Measurements from ENCODE around the gene CST2. TPM values are rescaled to one million over a fixed set of nuclear protein-coding genes. Genes with fewer than 3 reads are reported as not detected.
"Not testable (repeated sequence)": the region's sequence is repeated elsewhere in the genome, so short reads cannot be mapped to it uniquely, and the experiment has no call there.

The CST2 gene
- total RNA-seq, 1 experiment from 2014 or later, result not detected

DNA sequence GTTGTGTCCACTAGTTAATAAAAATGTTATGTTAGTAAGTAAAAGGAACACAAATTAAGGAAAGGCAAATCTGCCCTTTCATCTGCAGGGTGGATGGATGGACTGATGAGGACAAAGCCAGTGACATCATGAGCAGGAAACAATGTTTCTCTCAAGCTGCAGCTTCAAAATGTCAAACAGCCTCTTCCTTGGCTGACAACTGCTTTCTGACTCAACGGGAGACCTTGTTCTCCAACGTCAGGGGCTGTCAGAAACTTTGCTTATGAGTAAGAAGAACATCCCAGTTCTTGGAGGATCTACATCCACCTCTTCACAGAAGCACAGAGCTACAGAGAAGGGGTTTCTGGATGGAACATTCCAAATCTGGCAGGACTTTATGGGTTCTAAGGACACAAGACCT is 6.0 kb downstream of the CST2 start:
- no peak overlapping the region for H3K27ac ChIP-seq (ENCODE audit: insufficient read length, low read depth, low read length)
- H2AFZ ChIP-seq (ENCODE audit: low read length), result no peak overlapping the region
- no peak overlapping the region for H3K23ac ChIP-seq (ENCODE audit: insufficient read length, low read depth, low read length)
- H2AK5ac ChIP-seq (ENCODE audit: insufficient read length, low read length), result no peak overlapping the region
- no peak overlapping the region for H2BK120ac ChIP-seq (ENCODE audit: low read depth, low read length, poor library complexity, severe bottlenecking)
- no peaks in the 10 kb centered on the region for H3K27me3 ChIP-seq (ENCODE audit: insufficient read depth, low read length)
- no peak overlapping the region for H2BK20ac ChIP-seq (ENCODE audit: low read depth, low read length, poor library complexity, severe bottlenecking)
- H3K14ac ChIP-seq (ENCODE audit: insufficient read depth, low read length), result no peak overlapping the region
- no peak overlapping the region for H3K4me2 ChIP-seq (ENCODE audit: insufficient read depth, insufficient read length, low read length)
- no peaks in the 10 kb centered on the region; the same call in 1 of the 2 replicates for H3K4me1 ChIP-seq (ENCODE audit: insufficient read depth, low read length)
- TF ChIP-seq, protein P1, sequence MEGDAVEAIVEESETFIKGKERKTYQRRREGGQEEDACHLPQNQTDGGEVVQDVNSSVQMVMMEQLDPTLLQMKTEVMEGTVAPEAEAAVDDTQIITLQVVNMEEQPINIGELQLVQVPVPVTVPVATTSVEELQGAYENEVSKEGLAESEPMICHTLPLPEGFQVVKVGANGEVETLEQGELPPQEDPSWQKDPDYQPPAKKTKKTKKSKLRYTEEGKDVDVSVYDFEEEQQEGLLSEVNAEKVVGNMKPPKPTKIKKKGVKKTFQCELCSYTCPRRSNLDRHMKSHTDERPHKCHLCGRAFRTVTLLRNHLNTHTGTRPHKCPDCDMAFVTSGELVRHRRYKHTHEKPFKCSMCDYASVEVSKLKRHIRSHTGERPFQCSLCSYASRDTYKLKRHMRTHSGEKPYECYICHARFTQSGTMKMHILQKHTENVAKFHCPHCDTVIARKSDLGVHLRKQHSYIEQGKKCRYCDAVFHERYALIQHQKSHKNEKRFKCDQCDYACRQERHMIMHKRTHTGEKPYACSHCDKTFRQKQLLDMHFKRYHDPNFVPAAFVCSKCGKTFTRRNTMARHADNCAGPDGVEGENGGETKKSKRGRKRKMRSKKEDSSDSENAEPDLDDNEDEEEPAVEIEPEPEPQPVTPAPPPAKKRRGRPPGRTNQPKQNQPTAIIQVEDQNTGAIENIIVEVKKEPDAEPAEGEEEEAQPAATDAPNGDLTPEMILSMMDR (conservative IDR thresholded peaks at IDR 0.05), result no peak
- H4K20me1 ChIP-seq (ENCODE audit: control insufficient read depth, insufficient read depth, insufficient read length), result no peaks in the 10 kb centered on the region
- H2BK15ac ChIP-seq (ENCODE audit: low read depth, low read length), result no peak overlapping the region
- H4K91ac ChIP-seq (ENCODE audit: insufficient read length, low read depth, low read length), result no peak overlapping the region
- H3K9me3 ChIP-seq (ENCODE audit: control insufficient read depth, low read depth, low read length), result no peaks in the 10 kb centered on the region
- H3K4me3 Mint-ChIP-seq, result no peak overlapping the region
- no peaks in the 10 kb centered on the region for H3K79me2 ChIP-seq (ENCODE audit: insufficient read depth, low read length)
- H4K5ac ChIP-seq (ENCODE audit: insufficient read length, low read depth, low read length), result no peak overlapping the region
- no peaks in the 10 kb centered on the region for H3K79me1 ChIP-seq (ENCODE audit: insufficient read depth, low read depth, low read length, poor library complexity, severe bottlenecking)
- no peak for DNase-seq
- H3K4ac ChIP-seq (ENCODE audit: low read depth, low read length), result no peak overlapping the region
- peaks cover 0 to 1% of the 10 kb centered on the region in 2 experiments; a peak in 1 of 5 replicates for H3K9me3 Mint-ChIP-seq
- H4K8ac ChIP-seq (replicated peaks; ENCODE audit: insufficient read length, low read depth, low read length), result no peak overlapping the region
- no peak overlapping the region for H3K9ac ChIP-seq (ENCODE audit: extremely low read depth, insufficient read length, low read length)
- no peaks in the 10 kb centered on the region; a peak in 2 of 7 replicates for H3K36me3 Mint-ChIP-seq (ENCODE audit: insufficient read depth in 1 of 3, low read depth in 3 of 3)
- H3K56ac ChIP-seq (ENCODE audit: insufficient read length, low read depth, low read length), result no peak overlapping the region
- WGBS (ENCODE audit: extremely low coverage, insufficient read length, low lambda C conversion rate), result no CpG with 5 or more reads among the region's 2 CpGs
- no peak overlapping the region for H3T11ph ChIP-seq (ENCODE audit: low read length)
- no peak overlapping the region for H2BK5ac ChIP-seq (ENCODE audit: insufficient read length, low read length)
- no peak overlapping the region for H3K27ac Mint-ChIP-seq
- no peak overlapping the region for H2BK12ac ChIP-seq (ENCODE audit: insufficient read length, low read depth, low read length)
- H3K27me3 Mint-ChIP-seq (ENCODE audit: low read depth), result peaks cover 2% of the 10 kb centered on the region; the same call in 1 of the 2 replicates
- peaks cover 7 to 10% of the 10 kb centered on the region in 2 experiments for H3K4me1 Mint-ChIP-seq
- H3K23me2 ChIP-seq (ENCODE audit: insufficient read length, low read depth, low read length, poor library complexity, severe bottlenecking), result no peaks in the 10 kb centered on the region
- no peak overlapping the region for H3K18ac ChIP-seq (ENCODE audit: insufficient read length, low read depth, low read length)

DNA sequence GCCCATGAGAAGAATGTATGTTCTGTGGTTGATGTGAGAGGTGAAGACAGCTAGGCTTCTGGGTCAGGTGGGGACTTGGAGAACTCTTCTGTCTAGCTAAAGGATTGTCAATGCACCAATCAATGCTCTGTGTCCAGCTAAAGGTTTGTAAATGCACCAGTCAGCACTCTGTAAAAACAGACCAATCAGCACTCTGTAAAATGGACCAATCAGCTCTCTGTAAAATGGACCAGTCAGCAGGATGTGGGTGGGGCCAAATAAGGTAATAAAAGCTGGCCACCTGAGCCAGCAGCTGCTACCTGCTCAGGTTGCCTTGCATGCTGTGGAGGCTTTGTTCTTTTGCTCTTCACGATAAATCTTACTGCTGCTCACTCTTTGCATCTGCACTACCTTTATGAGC is 15.0 kb downstream of the CST2 start:
- H3K4me1 ChIP-seq (ENCODE audit: insufficient read depth, low read length); H3K9ac ChIP-seq (ENCODE audit: extremely low read depth, insufficient read length, low read length); H2BK5ac ChIP-seq (ENCODE audit: insufficient read length, low read length); H2BK12ac ChIP-seq (ENCODE audit: insufficient read length, low read depth, low read length); H3K4me3 Mint-ChIP-seq; H3K14ac ChIP-seq (ENCODE audit: insufficient read depth, low read length); H3K36me3 Mint-ChIP-seq (ENCODE audit: insufficient read depth in 1 of 3, low read depth in 3 of 3); H3K18ac ChIP-seq (ENCODE audit: insufficient read length, low read depth, low read length); H3K56ac ChIP-seq (ENCODE audit: insufficient read length, low read depth, low read length); H3K4ac ChIP-seq (ENCODE audit: low read depth, low read length); H3K79me1 ChIP-seq (ENCODE audit: insufficient read depth, low read depth, low read length, poor library complexity, severe bottlenecking); H2BK120ac ChIP-seq (ENCODE audit: low read depth, low read length, poor library complexity, severe bottlenecking); H3K23me2 ChIP-seq (ENCODE audit: insufficient read length, low read depth, low read length, poor library complexity, severe bottlenecking); H3K9me3 ChIP-seq (ENCODE audit: control insufficient read depth, low read depth, low read length); H4K91ac ChIP-seq (ENCODE audit: insufficient read length, low read depth, low read length); H3T11ph ChIP-seq (ENCODE audit: low read length); H4K8ac ChIP-seq (replicated peaks; ENCODE audit: insufficient read length, low read depth, low read length); H3K4me2 ChIP-seq (ENCODE audit: insufficient read depth, insufficient read length, low read length); H3K27ac ChIP-seq (ENCODE audit: insufficient read length, low read depth, low read length); H2BK20ac ChIP-seq (ENCODE audit: low read depth, low read length, poor library complexity, severe bottlenecking); H2AK5ac ChIP-seq (ENCODE audit: insufficient read length, low read length); H3K27me3 Mint-ChIP-seq (ENCODE audit: low read depth); H2BK15ac ChIP-seq (ENCODE audit: low read depth, low read length); H3K23ac ChIP-seq (ENCODE audit: insufficient read length, low read depth, low read length); H3K27me3 ChIP-seq (ENCODE audit: insufficient read depth, low read length); H4K20me1 ChIP-seq (ENCODE audit: control insufficient read depth, insufficient read depth, insufficient read length); H3K4me1 Mint-ChIP-seq; H2AFZ ChIP-seq (ENCODE audit: low read length); H3K9me3 Mint-ChIP-seq; DNase-seq; H3K27ac Mint-ChIP-seq; H4K5ac ChIP-seq (ENCODE audit: insufficient read length, low read depth, low read length); H3K79me2 ChIP-seq (ENCODE audit: insufficient read depth, low read length): not testable (repeated sequence)
- WGBS (ENCODE audit: extremely low coverage, insufficient read length, low lambda C conversion rate), result no CpG with 5 or more reads among the region's 1 CpG
